IPS-NIHi7 (cell line): ENCODE measurements around the gene HEPN1.
A peak's percentile ranks its signal among the peaks of the same experiment; 100 is the strongest.

Experiments used
- DNase-seq: peaks from one replicate; pipeline ENCODE4 v3.0.0; 2012; ENCODE audit warnings: mixed read lengths; ENCODE audit errors: extremely low spot score

The HEPN1 gene

DNA sequence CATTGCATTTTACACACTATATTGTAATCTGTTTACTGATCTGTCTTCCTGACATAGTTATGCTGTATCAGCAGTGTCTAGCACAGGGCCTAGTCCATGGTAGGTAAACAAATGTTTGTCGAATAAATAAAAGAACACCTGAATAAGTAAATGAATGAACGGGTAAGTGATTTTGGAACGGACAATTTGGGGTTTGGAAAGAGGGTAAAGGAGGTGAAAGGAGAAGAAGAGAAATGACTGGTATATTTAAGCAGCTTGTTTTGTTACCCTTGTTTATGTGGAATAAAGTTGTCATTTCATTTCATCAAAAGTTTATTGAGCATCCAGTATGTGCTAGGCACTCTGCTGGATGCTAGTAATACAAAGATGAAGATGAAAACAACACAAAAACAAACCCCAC, at the start of gene HEPN1:
Gene HEPN1 (plus strand): TSS at position 301 of the 400 bp plus-strand sequence.
- DNase-seq: no peak

DNA sequence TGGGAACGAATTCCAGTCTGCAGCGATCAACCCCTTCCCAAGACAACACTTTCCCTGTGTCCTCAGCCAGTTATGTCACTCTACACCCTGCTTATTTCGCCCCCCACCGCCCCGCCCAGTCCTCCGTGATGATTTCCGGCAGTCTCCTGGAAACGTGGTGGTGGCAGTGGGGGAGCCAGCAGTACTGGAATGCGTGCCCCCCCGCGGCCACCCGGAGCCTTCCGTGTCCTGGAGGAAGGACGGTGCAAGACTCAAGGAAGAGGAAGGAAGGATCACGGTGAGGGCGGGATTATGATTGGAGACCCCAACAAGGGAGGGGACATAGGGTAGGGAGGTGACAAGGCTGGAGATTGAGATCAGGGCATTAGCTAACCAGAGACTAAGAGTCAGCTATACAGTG, 49.7 kb upstream of the HEPN1 start:
- no peak for DNase-seq

DNA sequence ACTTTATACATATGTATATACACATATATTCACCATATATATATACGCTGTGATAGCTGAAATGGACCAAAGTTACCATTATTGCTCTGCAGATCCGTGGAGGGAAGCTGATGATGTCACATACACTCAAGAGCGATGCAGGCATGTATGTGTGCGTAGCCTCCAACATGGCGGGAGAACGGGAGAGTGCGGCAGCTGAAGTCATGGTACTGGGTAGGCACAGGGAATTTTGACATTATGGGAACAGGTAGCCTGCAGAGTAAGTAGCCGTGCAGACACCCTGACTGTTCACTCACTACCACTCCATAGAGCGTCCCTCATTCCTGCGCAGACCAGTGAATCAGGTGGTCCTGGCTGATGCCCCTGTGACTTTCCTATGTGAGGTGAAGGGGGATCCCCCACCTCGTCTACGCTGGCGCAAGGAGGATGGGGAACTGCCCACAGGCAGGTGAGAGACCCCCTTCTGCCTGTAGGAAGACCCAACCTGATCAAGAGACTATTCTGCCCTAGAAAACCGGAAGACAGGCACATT, 49.1 kb upstream of the HEPN1 start:
- DNase-seq: no peak

DNA sequence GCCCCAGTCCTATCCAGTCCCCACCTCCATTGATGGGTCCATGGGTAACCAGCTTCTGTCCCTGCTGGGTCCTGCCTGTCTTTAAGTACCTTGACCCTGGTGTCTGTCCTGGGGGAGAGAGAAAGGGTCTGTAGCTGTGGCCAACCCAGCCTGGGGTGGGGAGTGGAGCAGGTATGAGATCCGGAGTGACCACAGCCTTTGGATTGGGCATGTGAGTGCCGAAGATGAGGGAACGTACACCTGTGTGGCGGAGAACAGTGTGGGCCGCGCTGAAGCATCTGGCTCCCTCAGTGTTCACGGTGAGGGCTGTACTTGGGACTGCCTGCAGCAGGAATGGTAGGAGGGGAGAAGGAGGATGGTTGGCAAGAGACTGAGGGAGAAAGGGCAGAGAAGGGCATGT, 48.6 kb upstream of the HEPN1 start:
- no peak for DNase-seq

DNA sequence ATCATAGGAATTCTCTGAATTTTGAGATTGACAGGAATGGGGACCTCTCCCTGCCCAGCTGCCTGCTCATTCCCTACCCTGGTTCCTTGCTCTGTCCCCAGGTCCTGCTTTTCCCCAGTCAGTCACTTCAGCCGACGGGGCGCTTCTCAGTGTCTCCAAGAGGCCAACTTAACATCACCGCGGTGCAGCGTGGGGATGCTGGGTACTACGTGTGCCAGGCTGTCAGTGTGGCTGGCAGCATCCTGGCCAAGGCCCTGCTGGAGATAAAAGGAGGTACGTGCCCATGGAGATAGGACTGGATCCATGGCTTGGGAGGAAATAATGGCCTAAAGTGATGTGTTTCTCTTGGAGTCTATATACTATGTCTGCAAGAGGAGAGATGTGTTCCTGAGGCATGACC, 46.8 kb upstream of the HEPN1 start:
- no peak for DNase-seq

DNA sequence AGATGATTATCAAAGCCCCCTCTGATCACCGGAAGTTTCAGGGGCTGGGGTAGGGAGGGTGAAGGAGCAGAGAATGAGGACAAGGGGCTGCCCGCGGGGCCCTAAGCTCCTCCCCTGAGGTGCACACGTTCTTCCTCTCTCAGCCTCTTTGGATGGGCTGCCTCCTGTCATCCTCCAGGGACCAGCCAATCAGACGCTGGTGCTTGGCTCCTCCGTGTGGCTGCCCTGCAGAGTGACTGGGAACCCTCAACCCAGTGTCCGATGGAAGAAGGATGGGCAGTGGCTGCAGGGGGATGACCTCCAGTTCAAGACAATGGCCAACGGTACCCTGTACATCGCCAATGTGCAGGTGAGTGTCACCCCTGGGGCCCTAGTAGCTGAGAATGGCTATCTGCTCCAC, 46.3 kb upstream of the HEPN1 start:
- peak; percentile 71 for DNase-seq

DNA sequence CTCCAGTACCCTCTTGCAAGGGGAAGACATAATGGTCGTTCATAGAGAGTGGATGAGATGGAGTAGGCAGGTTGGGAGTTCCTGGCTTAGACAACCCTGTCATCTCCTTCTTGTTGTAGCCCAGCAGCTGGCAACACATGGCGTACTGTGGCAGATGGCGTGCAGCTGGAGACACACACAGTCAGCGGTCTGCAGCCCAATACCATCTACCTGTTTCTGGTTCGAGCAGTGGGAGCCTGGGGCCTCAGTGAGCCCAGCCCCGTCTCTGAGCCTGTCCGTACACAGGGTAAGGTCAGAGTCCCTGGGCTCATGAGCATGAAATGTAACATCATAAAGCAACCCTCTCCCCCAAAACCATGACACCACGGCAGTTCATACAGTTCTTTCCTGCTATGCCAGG, 45.1 kb upstream of the HEPN1 start:
- DNase-seq: no peak

DNA sequence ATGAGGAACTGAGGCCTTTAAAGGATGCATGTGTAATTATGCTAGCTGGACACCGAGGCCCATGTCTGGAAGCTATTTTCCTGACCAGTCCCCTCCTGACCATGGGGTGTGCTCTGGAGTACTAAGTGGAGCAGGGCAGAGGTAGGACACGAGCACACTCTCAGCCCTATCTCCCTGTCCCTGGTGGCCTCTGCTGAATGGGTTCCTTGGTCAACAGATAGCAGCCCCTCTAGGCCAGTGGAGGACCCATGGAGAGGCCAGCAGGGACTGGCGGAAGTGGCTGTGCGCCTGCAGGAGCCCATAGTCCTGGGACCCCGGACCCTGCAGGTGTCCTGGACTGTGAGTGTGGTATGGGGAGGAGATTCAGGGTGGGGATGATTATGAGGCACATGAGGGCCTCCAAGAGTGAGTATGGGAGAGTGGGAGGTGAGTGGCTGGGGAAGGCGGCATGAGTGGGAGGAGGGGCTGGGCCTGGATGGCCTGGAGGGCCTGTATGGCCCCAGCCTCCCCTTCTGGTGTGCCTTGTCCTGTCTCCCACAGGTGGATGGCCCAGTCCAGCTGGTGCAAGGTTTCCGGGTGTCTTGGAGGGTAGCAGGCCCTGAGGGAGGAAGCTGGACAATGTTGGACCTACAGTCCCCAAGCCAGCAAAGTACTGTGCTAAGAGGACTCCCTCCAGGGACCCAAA, 44.3 kb upstream of the HEPN1 start:
- no peak for DNase-seq

DNA sequence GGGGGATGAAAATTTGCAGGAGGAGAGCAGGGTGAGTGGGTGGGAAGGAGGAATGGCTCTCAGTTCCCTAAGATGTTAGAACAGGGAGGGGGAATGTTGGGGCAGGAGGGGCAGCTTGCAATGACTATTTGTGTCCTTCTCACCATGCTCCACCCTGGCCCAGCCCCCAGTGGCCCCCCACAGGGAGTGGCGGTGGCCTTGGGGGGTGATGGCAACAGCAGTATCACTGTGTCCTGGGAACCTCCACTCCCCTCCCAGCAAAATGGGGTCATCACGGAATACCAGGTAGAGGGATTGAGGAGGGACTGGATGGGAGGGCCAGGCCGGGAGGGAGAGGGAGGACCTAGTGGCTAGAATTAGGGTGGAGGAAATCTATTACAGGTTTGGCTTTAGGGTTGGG, 43.6 kb upstream of the HEPN1 start:
- no peak for DNase-seq

DNA sequence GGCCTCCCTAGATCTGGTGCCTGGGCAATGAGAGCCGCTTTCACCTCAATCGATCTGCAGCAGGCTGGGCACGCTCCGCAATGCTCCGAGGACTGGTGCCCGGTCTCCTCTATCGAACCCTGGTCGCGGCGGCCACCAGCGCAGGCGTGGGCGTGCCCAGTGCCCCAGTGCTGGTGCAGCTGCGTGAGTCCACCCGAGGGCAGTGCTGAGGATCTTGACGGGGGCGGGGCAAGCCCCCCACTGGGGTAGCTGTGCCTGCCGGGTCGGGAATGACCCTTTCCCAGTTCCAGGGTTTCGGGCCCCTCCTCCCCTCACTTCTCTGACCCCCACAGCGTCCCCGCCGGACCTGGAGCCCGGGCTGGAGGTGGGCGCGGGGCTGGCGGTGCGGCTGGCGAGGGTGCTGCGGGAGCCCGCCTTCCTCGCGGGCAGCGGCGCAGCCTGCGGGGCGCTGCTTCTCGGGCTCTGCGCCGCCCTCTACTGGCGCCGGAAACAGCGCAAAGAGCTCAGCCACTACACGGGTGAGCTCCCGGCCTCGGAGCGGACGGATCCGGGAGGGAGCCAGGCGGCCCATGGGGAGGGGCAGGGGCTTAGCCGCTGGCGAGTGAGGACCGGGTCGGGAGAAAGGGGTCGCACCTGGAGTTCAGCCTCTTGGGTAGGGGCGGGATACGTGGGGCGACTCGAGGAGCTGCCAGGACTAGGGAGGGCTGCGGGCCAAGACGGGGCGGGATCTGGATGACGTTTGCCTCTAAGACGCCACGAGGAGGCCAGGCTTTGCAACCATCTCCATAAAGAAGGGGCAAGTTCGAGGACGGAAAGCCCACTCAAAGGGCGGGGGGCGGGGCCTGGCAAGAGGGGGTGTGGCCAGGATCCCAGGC, 42.9 kb upstream of the HEPN1 start:
- peak; percentile 95 for DNase-seq

DNA sequence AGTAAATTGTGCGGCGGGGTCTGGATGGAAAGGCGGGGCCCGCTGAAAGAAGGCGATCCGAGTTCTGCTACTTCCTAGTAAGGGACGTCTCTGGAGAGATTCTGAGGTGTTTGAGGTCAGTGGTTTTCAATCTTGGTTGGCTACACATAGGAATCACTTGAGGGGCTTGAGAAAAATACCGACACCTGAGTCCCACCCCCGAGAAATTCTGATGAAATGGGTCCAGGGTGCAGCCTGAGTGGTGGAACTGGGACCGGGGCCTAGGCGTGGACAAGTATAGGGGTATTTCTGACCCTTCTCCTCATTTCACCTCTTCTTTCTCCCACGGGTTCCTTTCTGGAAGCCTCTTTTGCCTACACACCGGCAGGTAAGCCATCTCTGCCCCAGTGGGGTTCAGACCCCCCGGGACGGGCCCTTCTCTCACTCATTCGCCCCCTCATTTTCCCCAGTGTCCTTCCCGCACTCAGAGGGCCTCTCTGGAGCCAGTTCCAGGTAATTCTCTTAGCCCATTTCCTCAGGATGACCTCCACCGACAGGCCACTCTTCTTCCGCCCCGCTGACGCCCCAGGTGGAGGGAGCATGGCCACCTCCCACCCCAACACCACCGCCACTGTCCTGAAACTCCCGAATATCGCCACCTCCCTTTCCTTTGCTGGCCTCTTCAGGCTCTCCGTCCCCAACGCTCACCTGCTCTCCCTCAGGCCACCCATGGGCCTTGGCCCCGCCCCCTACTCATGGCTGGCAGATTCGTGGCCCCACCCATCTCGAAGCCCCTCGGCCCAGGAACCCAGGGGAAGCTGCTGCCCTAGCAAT, 42.0 kb upstream of the HEPN1 start:
- no peak for DNase-seq

DNA sequence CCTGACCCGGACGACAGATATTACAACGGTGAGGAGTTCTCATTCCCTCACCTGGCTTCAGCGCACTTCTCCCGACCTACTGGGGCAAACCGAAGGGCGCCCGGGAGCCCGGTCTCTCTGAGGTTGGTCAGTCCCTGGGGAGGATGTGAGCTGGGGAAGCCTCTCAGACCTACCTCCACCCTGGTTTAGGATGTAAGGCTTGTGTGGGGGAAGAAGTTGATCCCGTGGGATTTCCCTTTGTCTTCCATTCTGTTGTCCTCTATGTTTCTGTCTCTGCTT, 41.5 kb upstream of the HEPN1 start:
- no peak for DNase-seq

DNA sequence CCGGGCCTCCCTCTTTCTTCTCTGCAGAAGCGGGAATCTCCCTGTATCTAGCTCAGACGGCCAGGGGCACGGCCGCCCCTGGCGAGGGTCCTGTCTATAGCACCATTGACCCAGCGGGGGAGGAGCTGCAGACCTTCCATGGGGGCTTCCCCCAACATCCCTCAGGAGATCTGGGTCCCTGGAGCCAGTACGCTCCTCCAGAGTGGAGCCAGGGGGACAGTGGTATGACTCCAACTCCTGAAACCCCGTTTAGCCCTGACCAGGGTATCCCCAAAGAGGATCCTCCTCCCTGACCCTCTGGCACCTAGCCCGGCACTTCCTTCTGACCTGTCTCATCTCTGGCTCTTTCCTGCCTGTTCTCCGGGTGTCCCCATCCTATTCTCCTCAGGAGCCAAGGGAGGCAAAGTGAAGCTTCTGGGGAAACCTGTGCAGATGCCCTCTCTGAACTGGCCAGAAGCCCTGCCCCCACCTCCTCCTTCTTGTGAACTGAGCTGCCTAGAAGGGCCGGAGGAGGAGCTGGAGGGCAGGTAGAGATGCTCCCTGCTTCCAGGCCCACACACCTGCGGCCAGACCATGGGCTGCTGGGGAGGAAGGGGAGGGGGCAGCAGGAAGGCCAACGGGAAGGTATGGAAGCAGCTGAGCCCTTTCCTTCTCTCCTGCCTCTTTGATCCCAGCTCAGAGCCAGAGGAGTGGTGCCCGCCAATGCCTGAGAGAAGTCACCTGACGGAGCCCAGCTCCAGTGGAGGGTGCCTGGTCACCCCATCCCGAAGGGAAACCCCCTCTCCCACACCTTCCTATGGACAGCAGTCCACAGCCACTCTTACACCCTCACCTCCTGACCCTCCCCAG, 40.9 kb upstream of the HEPN1 start:
- no peak for DNase-seq

DNA sequence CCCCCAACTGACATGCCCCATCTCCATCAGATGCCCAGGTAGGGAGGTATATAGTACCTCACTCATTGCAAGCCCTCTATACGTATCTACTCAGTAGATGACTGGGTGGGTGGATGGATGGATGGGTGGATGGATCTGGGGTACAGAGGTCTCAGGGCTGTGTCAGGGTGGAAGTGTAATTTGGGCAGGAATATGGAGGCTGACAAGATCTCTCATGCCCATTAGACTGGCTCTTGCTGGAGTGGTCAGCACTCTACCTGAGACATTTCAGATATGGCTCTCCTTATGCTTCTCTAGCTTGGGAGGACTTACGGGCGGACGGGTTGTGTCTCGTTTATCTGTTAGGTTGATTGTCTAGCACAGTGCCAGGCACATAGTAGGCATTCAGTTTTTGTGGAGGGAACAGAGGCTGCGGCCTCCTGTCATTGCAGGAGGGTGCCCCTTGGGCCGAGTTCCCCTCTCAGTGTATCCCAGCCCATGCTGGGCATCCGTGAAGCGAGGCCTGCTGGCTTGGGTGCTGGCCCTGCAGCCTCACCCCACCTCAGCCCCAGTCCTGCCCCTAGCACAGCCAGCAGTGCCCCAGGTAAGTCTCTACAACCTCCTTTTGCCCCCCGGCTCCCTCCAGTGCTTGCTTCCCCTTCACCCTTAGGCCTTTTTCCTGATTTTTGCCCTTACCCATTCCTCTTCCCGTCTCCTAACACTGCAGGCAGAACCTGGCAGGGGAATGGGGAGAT, 40.1 kb upstream of the HEPN1 start:
- DNase-seq: no peak

DNA sequence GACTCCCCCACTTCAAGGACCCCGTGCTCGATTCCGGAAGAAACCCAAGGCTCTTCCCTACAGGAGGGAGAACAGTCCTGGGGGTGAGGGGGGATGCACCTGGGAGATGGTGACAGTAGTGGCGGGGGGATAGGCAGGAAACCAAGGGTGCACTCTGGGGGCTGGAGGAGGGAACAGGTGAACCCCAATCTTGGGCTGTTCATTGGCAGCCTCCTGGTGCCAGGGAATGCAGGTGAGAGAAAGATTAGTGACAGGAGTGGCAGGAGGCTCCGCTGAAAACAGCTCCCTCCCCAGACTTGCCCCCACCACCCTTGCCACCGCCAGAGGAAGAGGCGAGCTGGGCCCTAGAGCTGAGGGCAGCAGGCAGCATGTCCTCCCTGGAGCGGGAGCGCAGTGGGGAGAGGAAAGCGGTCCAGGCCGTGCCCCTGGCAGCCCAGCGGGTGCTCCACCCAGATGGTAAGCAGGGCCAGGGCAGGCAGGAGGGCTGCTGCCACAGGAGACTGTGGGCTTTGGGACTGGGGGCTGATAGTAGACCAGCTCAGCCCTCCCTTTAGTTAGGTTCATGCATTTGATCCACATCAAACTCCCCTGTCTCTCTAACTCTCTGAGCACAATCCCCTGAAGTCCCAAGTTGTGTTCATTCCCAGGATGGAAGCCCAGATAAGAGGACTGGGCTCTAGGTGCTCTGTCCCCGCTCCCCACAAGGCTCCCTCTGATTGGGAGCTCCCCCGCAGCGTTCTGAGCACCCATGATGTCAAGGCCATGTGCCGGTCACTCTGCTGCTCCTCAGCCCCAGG, 39.4 kb upstream of the HEPN1 start:
- DNase-seq: no peak

DNA sequence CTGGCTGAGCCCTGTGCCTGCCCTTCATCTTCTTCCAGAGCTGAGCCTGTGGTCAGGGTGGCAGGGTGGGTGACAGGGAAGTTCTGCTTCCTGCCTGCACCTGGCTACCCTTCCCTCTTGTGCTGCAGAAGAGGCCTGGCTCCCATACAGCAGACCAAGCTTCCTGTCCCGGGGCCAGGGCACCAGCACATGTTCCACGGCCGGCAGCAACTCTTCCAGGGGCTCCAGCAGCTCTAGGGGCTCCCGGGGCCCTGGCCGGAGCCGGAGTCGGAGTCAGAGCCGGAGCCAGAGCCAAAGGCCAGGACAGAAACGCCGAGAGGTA, 38.8 kb upstream of the HEPN1 start:
- no peak for DNase-seq

DNA sequence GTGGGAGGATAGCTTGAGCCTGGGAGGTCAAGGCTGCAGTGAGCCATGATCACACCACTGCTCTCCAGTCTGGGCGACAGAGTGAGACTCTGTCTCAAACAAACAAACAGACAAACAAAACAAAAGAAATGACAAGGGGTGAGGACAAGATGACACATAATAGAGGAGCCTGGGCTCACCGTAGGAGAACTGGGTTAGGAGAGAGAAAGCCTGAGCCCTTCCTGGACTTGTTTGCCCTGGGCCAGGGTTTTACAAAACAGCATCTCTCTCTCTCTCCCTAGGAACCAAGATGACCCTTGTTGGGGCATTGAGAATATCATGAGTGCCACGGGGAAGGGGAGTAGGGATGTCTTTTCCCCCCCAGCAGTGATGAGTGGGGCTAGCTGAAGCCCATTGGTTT, 38.1 kb upstream of the HEPN1 start:
- no peak for DNase-seq

DNA sequence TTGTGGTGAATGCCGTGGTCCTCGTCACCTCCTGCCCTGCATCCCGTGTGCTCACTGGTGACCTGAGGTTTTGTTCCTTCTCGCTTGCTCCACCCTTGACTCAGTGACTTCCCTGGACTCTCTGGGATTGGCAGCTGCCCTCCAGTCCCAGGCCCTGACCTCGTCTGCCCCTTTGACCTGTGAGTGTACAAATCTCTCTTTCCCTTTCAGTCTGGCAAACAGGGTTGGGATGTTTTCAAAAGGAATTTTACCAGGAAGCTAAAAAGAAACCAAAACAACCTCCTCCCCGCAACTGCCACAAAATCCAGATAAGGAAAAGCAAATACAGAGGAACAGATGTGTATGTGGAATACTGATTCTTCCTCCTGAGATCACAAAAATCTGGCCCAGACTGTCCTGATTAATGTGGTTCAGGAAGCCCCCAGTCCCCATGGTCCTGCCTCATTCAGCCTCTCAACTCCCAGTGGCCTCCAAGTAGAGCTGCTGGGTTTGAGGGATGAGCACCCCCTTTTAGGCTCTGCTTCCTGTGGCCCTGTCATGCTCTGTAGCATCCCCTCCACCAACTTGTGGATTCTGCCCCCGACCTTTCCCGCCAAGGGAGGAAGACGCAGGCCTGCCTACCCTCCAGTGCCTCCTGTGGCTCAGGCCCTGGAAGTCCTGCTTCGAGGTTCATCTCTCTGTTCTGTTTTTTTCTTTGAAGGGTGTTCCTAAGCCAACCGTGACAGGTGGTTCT, 36.5 kb upstream of the HEPN1 start:
- DNase-seq: no peak

DNA sequence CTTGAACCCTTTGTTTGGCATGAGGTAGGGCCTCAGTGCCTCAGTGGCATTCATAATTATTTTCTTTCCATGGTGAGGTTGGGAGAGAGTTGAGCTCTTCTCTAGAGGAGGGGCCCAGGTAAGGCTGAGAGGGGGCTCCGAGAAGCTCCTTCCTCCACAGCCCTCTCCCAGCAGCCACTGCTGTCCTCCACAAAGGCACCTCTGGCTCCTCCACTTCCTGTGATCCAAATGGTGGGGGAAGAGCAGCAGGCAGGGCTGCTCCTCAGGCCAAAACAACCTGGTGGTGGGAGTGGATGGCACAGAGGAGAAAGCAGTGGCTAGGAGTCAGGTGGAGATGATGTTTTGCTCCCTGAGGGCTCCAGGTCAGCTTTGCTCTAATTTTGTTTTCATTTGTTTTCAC, 34.7 kb upstream of the HEPN1 start:
- no peak for DNase-seq
